Left lung (tissue), 10 donors: ENCODE data around the gene PDCD11. TPM values are rescaled to one million over a fixed set of nuclear protein-coding genes. Genes with fewer than 3 reads are reported as not detected.

Experiments
- ATAC-seq: fragments of 200-7000 bp; cut with Tn5 transposase; one replicate; pipeline ENCODE4 v1.9.1; 2020; ENCODE audit warnings: moderate library complexity
- DNase-seq, 4 donors: peaks; one replicate each; pipeline ENCODE4 v3.0.0-alpha.2; 2013 to 2020
- H3K27ac ChIP-seq, 2 donors: fragments of 200-600 bp; sonication (generic) in 1 of 2; one replicate each; pipeline versions ENCODE4 v1.5.0 to v1.8.0; 2020 to 2021
- H3K27me3 ChIP-seq, 2 donors: fragments of 200-600 bp; sonication (generic) in 1 of 2; one replicate each; pipeline versions ENCODE4 v1.5.0 to v1.8.0; 2020 to 2021
- H3K36me3 ChIP-seq, 2 donors: fragments of 200-600 bp; sonication (generic) in 1 of 2; one replicate each; pipeline versions ENCODE4 v1.5.0 to v1.8.0; 2020 to 2021
- H3K4me1 ChIP-seq, 2 donors: fragments of 200-600 bp; one replicate each; pipeline ENCODE4 v1.8.0; 2021
- H3K4me3 ChIP-seq, 2 donors: fragments of 200-600 bp; sonication (generic) in 1 of 2; one replicate each; pipeline versions ENCODE4 v1.5.0 to v1.8.0; 2020 to 2021; ENCODE audit warnings: mild to moderate bottlenecking in 1 of 2
- H3K9me3 ChIP-seq, 2 donors: fragments of 200-600 bp; sonication (generic) in 1 of 2; one replicate each; pipeline versions ENCODE4 v1.5.0 to v1.8.0; 2020 to 2021
- CTCF ChIP-seq, 2 donors: fragments of 200-600 bp; sonication (generic) in 1 of 2; IDR thresholded peaks; one replicate each; pipeline versions ENCODE4 v1.5.0 to v1.8.0; 2021; ENCODE audit warnings: antibody characterized with exemption in 2 of 2
- intact Hi-C, 2 donors: fragments of 100-400 bp; cut with DNase I; formaldehyde crosslinking; loops; one replicate each; pipeline versions ENCODE4 v1.11.2 to v1.14.2; 2022
- polyA plus RNA-seq, 6 donors: library from polyadenylated mRNA; unstranded; fragments of 120-200 nt; gene quantifications; one replicate each; pipeline ENCODE4 v1.2.1, GENCODE V29; 2013; ENCODE audit not compliant: insufficient read length in 6 of 6
- total RNA-seq, 2 donors: library from RNA; stranded (reverse); fragmentation: NEBNext Ultra II Directional; extraction: Animal tissue kit (Norgen Biotek cat#: 25700); gene quantifications; one replicate each; pipeline ENCODE4 v1.2.1, GENCODE V29; 2021
- donor health status: DM: no; HTN: yes; CAD: no.
- donor health status: DM: no; HTN: no; CAD: no.

Gene PDCD11
- total and polyA plus RNA-seq, 8 donors = 20.1 to 42.4 (median 39.0) TPM

- peaks cover 0 to 19% of the 10 kb centered on the region in 2 donors for H3K27me3 ChIP-seq
- DNase-seq = no peak
- intact Hi-C loops = no loop called here
- ATAC-seq = no peak
- no peak overlapping the region for H3K4me3 ChIP-seq
- TF ChIP-seq CTCF (IDR thresholded peaks at IDR 0.05) = no peak
- H3K4me1 ChIP-seq = no peaks in the 10 kb centered on the region
- H3K36me3 ChIP-seq = no peaks in the 10 kb centered on the region
- no peaks in the 10 kb centered on the region for H3K9me3 ChIP-seq
- no peak overlapping the region for H3K27ac ChIP-seq
These were observed 90.9 kb downstream of the PDCD11 start for GRCh38 chr10:103487410-103487708.

- H3K4me1 ChIP-seq = peaks cover 5 to 17% of the 10 kb centered on the region in 2 donors
- ATAC-seq (no peak), DNase-seq (no peak)
- no peaks in the 10 kb centered on the region for H3K9me3 ChIP-seq
- intact Hi-C loops = no loop called here
- H3K27me3 ChIP-seq = peaks cover 29 to 55% of the 10 kb centered on the region in 2 donors
- H3K4me3 ChIP-seq = no peak overlapping the region
- no peaks in the 10 kb centered on the region for H3K36me3 ChIP-seq
- TF ChIP-seq CTCF (IDR thresholded peaks at IDR 0.05) = no peak
- H3K27ac ChIP-seq = no peak overlapping the region
These were observed 94.5 kb downstream of the PDCD11 start for GRCh38 chr10:103490986-103491314.

GRCh38 chr10:103491729-103492364 lies 95.4 kb downstream of the PDCD11 start:
- Histone ChIP-seq H3K27ac (no peak overlapping the region), H3K36me3 (no peaks in the 10 kb centered on the region), H3K4me1 (peaks cover 5 to 17% of the 10 kb centered on the region in 2 donors), H3K4me3 (no peak overlapping the region), H3K9me3 (no peaks in the 10 kb centered on the region), H3K27me3 (peaks cover 38 to 64% of the 10 kb centered on the region in 2 donors)
- peak; percentile 70 for ATAC-seq
- intact Hi-C loops = no loop called here
- peak in 1 of 4 donors; percentile 24 for DNase-seq
- TF ChIP-seq CTCF (IDR thresholded peaks at IDR 0.05) = no peak

- intact Hi-C loops = no loop called here
- no peaks in the 10 kb centered on the region for H3K36me3 ChIP-seq
- H3K27me3 ChIP-seq = peaks cover 42 to 73% of the 10 kb centered on the region in 2 donors
- no peak for ATAC-seq
- H3K4me1 ChIP-seq = peaks cover 5 to 17% of the 10 kb centered on the region in 2 donors
- no peak overlapping the region for H3K27ac ChIP-seq
- H3K4me3 ChIP-seq = no peak overlapping the region
- no peaks in the 10 kb centered on the region for H3K9me3 ChIP-seq
- DNase-seq = no peak
- TF ChIP-seq CTCF (IDR thresholded peaks at IDR 0.05) = no peak
These were observed 96.3 kb downstream of the PDCD11 start for GRCh38 chr10:103492655-103493261.

GRCh38 chr10:103493362-103493915 lies 97.0 kb downstream of the PDCD11 start, which contains the start of gene NEURL1:
NEURL1 (plus strand) TSS chr10:103493705; CDS start chr10:103494388, 683 bp downstream.
- Histone ChIP-seq H3K4me3 (peak within 1 kb of the TSS; percentile 37 to 41), H3K4me1 (peaks cover 5 to 17% of the 10 kb centered on the region in 2 donors), H3K27me3 (peaks cover 42 to 73% of the 10 kb centered on the region in 2 donors), H3K27ac (no peak within 1 kb of the TSS), H3K9me3 (no peaks in the 10 kb centered on the region), H3K36me3 (no peaks in the 10 kb centered on the region)
- TF ChIP-seq CTCF (IDR thresholded peaks at IDR 0.05) = no peak
- peak; percentile 7 for ATAC-seq
- intact Hi-C loops = no loop called here
- DNase-seq = peak in 2 of 4 donors; percentile 53 to 72
